DMS114 treated with DMSO at 0.1 percent for 48 hours (cell line): Measurements from ENCODE around the gene TTBK1.

Experiments used
- DNase-seq: peaks from one replicate; lab custom pipeline; 2025; ENCODE audit not compliant: unreplicated experiment; lab: John Stamatoyannopoulos, UW

The TTBK1 gene

DNA sequence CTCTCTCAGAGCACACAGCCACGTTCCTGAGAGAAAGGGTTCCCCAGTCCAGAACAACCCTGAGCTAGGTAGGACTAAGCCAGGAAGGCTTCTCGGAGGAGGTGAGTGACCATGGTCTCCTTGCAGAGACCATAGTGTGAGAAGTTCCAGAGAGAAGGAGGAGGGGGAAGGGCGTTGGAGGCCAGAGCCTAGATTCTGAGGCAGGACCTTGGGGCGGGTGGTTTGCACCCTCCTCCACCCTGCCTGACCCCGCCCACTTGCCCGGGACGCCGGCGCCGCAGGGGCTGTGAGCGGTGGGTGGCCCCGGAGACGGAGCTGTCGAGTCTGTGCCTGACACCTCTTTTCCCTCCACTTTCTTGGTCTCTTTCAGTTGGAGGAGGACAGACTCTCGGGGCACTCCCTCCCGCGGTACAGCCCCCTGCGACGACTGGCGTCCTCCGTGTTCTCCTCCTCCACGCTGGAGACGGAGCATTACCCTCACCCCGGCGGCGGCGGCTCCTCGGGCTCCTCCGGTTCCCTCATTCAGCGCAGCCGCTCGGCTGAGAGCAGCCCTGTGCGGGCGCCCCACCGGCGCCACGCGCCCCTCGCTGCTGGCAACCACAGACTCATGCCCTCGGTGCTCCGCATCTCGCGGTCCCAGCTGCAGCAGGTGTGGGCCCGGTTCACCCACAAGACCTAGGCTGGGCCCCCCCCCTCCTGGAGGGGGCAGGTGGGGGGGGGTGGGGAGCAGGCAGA is 26.2 kb downstream of the TTBK1 start:
- no peak for DNase-seq

GRCh38 chr6:43271103-43271815 is 28.0 kb downstream of the TTBK1 start:
- no peak for DNase-seq

DNA sequence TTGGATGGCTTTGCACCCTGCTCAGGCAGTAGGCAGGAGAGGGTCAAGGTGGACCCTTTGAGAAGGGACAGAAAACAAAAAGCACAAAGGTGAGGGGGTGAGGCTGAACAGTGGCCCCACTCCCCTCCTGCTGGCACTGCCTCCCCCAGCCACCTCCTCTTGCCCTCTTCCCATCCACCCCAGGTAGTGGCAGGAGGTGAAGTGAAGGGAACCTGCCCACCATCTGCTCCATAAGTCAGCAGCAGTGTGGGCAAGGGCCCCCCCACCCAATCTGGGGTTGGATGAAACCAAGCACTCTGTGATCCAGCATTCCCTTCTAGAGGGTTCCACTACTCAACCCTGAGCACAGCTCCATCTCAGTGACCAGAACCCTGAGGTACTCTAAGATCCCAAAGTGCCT is 28.7 kb downstream of the TTBK1 start:
- DNase-seq, result no peak

GRCh38 chr6:43273707-43274106 is 30.4 kb downstream of the TTBK1 start:
- no peak for DNase-seq

DNA sequence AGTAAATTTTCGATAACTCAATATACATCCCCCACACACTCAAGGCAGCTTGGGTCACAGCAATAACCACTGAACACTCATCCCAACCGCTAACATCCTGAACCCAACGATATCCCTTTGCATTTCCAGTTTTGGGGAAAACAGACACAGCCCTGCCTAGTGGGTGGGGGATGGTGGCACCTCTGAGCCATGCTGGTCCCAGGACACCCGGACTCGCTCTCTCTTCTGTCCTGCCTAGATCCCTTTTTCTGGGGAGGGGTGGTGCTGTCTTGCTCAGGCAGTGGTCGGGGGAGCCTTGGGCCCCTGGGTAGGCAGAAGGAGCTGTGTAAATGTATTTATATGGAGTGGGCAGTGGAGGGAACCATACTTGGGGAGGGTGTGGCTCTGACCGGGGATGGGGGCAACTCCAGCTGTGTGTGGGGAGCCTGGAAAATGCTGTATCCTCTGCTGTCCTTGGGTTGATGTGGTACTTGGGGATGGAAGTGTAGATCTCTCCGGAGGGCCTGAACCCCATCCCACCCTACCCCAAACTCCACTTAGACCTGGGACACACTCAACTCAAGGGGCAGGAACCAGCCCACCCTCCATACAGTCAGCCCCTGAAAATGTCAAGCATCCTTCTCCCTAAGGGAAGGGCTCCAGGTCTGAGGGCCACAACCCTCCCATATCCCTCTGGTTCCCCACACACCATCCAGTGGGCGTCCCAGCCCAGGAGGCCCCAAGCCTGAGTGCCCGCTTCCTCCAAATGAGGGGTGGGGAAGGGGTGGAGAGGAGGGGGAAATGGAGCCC is 31.0 kb downstream of the TTBK1 start:
- DNase-seq, result no peak

GRCh38 chr6:43274916-43275597 is 31.8 kb downstream of the TTBK1 start:
- no peak for DNase-seq

DNA sequence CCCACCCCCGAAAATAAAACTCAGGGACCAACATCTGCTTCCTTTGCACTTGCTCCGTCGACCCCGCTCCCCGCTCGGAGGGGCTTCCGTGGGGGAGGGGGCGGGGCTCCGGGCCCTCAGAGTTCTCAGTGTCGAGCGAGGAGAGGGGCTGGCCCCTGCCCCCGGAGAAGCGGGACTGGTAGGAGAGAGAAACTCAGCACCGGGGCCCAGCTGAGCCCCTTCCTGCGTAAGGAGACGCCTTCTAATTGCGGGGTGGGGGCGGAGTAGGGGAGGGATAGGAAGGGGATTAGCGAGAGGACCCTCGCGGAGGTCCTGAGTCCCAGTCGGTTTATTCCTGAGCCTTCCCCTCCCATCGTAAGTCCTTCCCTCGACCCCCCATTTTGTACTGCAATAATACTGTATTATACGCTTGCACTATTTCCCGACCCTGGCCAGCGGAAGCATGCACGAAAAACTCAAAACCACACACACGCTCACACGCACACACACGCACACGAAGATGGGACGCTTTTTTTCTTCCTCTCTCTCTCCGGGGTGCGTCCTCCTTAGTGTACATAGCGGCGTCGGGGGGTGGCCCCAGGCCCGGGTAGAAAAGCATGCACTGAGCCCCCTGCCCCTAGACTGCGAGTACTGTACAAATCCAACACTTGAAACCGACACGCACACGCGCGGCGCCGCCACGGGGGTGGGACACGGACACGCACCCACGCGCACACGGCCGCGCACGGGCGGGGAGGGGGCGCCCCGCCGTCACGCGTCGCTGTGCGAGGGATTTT is 32.7 kb downstream of the TTBK1 start:
- DNase-seq, result no peak

- DNase-seq, result no peak
These were observed 33.5 kb downstream of the TTBK1 start for GRCh38 chr6:43276577-43277305.

GRCh38 chr6:43277306-43277642 is 34.0 kb downstream of the TTBK1 start:
- no peak for DNase-seq

- no peak for DNase-seq
These were observed 34.6 kb downstream of the TTBK1 start for GRCh38 chr6:43277643-43278523.

- DNase-seq, result no peak
These were observed 35.3 kb downstream of the TTBK1 start for GRCh38 chr6:43278524-43279078.

- DNase-seq, result no peak
These were observed 37.0 kb downstream of the TTBK1 start for GRCh38 chr6:43280234-43280633.

DNA sequence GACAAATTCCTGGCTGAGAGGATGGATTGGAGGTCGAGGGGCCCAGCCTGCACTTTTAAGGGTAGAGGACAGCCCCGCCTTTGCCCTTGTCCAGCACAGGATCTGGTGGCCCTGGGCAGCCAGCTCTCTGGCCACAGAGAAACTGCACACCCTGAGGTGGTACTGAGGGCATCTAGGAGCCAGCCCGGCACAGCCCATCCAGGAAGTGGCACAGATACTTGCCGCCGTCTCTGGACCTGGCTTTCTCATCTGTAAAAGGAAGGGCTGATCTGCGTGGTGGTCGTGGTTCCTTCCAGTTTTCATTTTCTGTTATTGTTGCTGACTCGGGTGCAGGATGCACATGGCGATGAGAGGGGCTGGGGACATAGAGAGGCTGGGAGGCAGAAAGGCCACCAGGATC is 38.8 kb downstream of the TTBK1 start:
- no peak for DNase-seq

DNA sequence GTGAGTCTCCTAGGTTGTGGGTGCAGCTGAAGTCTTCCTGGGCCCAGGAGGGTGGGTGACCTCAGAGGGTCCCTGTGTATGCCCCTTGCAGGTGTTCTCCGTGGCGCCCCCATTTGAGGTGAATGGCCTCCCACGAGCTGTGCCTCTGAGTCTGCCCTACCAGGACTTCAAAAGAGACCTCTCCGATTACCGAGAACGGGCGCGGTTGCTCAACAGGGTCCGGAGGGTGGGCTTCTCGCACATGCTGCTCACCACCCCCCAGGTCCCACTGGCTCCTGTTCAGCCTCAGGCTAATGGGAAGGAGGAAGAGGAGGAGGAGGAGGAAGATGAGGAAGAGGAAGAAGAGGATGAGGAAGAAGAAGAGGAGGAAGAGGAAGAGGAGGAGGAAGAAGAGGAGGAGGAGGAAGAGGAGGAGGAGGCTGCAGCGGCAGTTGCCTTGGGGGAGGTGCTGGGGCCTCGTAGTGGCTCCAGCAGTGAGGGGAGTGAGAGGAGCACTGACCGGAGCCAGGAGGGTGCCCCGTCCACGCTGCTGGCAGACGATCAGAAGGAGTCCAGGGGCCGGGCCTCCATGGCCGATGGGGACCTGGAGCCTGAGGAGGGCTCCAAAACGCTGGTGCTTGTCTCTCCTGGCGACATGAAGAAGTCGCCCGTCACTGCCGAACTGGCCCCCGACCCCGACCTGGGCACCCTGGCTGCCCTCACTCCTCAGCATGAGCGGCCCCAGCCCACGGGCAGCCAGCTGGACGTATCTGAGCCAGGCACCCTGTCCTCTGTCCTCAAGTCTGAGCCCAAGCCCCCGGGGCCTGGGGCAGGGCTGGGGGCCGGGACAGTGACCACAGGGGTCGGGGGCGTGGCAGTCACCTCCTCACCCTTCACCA is 39.6 kb downstream of the TTBK1 start:
- no peak for DNase-seq

- no peak for DNase-seq
These were observed 40.2 kb downstream of the TTBK1 start for GRCh38 chr6:43283514-43283901.

- DNase-seq, result no peak
These were observed 40.6 kb downstream of the TTBK1 start for GRCh38 chr6:43283905-43284304.

DNA sequence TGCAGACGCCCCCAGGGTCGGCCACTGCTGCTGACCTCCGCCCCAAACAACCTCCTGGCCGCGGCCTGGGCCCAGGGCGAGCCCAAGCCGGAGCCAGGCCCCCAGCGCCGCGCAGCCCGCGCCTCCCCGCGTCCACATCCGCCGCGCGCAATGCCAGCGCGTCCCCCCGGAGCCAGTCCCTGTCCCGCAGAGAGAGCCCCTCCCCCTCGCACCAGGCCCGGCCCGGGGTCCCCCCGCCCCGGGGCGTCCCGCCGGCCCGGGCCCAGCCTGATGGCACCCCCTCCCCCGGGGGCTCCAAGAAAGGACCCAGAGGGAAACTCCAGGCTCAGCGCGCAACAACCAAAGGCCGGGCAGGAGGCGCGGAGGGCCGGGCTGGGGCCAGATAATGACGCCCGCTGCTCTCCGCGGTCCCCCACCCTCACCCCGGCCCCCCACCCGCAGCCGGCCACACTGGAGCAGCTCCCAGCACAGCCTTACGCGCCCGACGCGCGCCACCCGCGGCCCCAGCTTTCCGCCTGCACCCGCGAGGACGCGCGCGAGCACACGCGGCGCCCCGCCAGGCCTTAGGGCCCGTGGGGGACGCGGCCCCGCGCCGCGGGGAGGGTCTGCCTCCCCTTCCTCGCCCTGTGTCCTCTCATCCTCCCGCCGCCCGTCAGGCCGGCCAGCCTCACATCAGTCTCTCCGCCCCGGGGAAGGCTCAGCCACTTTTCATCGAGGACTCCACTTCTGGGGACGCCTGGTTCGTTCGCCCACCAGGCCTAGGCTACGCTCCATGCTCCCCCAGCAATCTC is 41.9 kb downstream of the TTBK1 start:
- no peak for DNase-seq
